ENCODE data around the gene PLSCR5. TPM values are rescaled to one million over a fixed set of nuclear protein-coding genes. Genes with fewer than 3 reads are reported as not detected.

PLSCR5 gene
- total and polyA plus RNA-seq, 10 of the 15 experiments (the other 5 are each of a cell fraction or from before 2014, with no cell fraction given) = 0.06 TPM; not detected in 9

- H3K27me3 ChIP-seq (replicated peaks in 1 of 2; ENCODE audit: control insufficient read depth in 2 of 2, insufficient read depth in 2 of 2, low read length in 1 of 2) = no peaks in the 10 kb centered on the region
- BruUV-seq (replicated peaks) = no TSS peak
- ChIA-PET CTCF (no interaction called here), SMC1A (ENCODE audit: uncharacterized antibody, unreplicated experiment) (no interaction called here), POLR2A (no interaction called here), RAD21 (ENCODE audit: unreplicated experiment) (no interaction called here)
- H3K36me3 ChIP-seq (ENCODE audit: control insufficient read depth in 2 of 2, insufficient read depth in 2 of 2, low read length in 1 of 2) = no peaks in the 10 kb centered on the region
- TF ChIP-seq CHD2 (IDR thresholded peaks at IDR 0.05; ENCODE audit: borderline replicate concordance, low read depth, low read length) = no peak
- no peak for TF ChIP-seq EED (IDR thresholded peaks at IDR 0.05; ENCODE audit: low read depth)
- no peak for TF ChIP-seq NRF1 (conservative IDR thresholded peaks at IDR 0.05; ENCODE audit: low read depth, low read length)
- TF ChIP-seq ZNF24 (IDR thresholded peaks at IDR 0.05) = no peak
- TF ChIP-seq SIN3A (IDR thresholded peaks at IDR 0.05; ENCODE audit: low read depth, low read length) = no peak
- TF ChIP-seq HDGF (IDR thresholded peaks at IDR 0.05) = no peak
- no peak for TF ChIP-seq ATF7 (IDR thresholded peaks at IDR 0.05; ENCODE audit: low read depth)
- no peak for TF ChIP-seq STAT1 (conservative IDR thresholded peaks at IDR 0.05)
- no peak for TF ChIP-seq NFXL1 (IDR thresholded peaks at IDR 0.05; ENCODE audit: borderline replicate concordance)
- no peak for TF ChIP-seq CBX3 (IDR thresholded peaks at IDR 0.05; ENCODE audit: borderline replicate concordance, low read depth)
- TF ChIP-seq CEBPZ (IDR thresholded peaks at IDR 0.05; ENCODE audit: low read depth, low read length) = no peak
- TF ChIP-seq GABPA (IDR thresholded peaks at IDR 0.05; ENCODE audit: low read depth) = no peak
- TF ChIP-seq IKZF2 (IDR thresholded peaks at IDR 0.05) = no peak
- H3K4me2 ChIP-seq (ENCODE audit: control insufficient read depth, insufficient read depth) = no peak overlapping the region
- no peak for DNase-seq (ENCODE audit: low read depth, low spot score)
- no peak overlapping the region for H3K9ac ChIP-seq (ENCODE audit: control insufficient read depth, insufficient read depth, low read length)
- intact Hi-C loops (cut with micrococcal nuclease; ENCODE audit: unreplicated experiment) (no loop called here), in situ Hi-C loops (cut with MboI) (no loop called here)
- H2AFZ ChIP-seq (ENCODE audit: control insufficient read depth, low read depth, low read length) = no peak overlapping the region
- ATAC-seq = no peak
- H3K27ac ChIP-seq (ENCODE audit: control insufficient read depth, insufficient read depth) = no peak overlapping the region
- H4K20me1 ChIP-seq (ENCODE audit: control insufficient read depth, insufficient read depth) = no peaks in the 10 kb centered on the region
- no peaks in the 10 kb centered on the region for H3K4me1 ChIP-seq (ENCODE audit: control insufficient read depth, insufficient read depth, low read length)
- H3K79me2 ChIP-seq (ENCODE audit: control insufficient read depth, insufficient read depth, low read length) = no peaks in the 10 kb centered on the region
- WGBS (ENCODE audit: insufficient coverage, insufficient replicate concordance, low lambda C conversion rate, missing lambda C conversion rate) = 24% methylated on average over 4 of the region's 4 CpGs
- no peak for FAIRE-seq
- H3K4me3 ChIP-seq = no peak overlapping the region
- H3K9me3 ChIP-seq (replicated peaks; ENCODE audit: control insufficient read depth, insufficient read depth, low read length) = no peaks in the 10 kb centered on the region; the same call in 2 of the 3 replicates
Measured at GRCh38 chr3:146557745-146558144, 47.4 kb downstream of the PLSCR5 start.
